Astrocyte of the spinal cord (primary cell): ENCODE measurements around the gene IMPG1.

Experiments
- DNase-seq: peaks from one replicate; pipeline ENCODE4 v3.0.0; 2011; ENCODE audit warnings: low read depth, low spot score
- H3K4me3 ChIP-seq: 2 replicates; pipeline ENCODE4 v1.5.1; 2011; ENCODE audit warnings: low read depth, mild to moderate bottlenecking, low read length, moderate library complexity
- in situ Hi-C: cut with HindIII; loops from 2 replicates; pipeline ENCODE4 v1.10.0; 2017; ENCODE audit warnings: low sequenced_read_pairs
- TF ChIP-seq, protein P1 (sequence below): IDR thresholded peaks from 2 replicates; pipeline ENCODE4 v1.5.1; 2012; ENCODE audit warnings: low read depth, mild to moderate bottlenecking, low read length, inconsistent platforms

Gene IMPG1, protein sequence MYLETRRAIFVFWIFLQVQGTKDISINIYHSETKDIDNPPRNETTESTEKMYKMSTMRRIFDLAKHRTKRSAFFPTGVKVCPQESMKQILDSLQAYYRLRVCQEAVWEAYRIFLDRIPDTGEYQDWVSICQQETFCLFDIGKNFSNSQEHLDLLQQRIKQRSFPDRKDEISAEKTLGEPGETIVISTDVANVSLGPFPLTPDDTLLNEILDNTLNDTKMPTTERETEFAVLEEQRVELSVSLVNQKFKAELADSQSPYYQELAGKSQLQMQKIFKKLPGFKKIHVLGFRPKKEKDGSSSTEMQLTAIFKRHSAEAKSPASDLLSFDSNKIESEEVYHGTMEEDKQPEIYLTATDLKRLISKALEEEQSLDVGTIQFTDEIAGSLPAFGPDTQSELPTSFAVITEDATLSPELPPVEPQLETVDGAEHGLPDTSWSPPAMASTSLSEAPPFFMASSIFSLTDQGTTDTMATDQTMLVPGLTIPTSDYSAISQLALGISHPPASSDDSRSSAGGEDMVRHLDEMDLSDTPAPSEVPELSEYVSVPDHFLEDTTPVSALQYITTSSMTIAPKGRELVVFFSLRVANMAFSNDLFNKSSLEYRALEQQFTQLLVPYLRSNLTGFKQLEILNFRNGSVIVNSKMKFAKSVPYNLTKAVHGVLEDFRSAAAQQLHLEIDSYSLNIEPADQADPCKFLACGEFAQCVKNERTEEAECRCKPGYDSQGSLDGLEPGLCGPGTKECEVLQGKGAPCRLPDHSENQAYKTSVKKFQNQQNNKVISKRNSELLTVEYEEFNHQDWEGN

DNA sequence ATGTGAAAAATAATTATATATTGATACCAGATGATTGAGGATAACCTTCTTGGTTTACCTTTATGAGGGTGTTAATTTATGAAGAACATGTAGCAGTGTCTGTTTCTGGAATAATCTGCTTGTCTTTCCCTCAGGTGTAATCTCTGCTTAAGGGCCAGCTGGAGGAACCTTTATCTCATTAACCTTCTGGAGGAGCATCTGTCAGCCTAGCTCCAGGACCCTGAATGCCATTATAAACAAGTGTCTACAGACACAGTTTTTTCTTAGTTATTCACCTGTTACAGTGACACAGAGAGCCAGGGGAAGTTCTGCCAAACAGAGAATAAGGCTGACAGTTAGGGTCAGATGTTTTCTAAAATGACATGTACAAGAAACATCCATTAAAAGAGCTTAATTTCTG, at the start of gene IMPG1:
IMPG1 (minus strand) TSS at position 101 of the 400 bp plus-strand sequence. CDS start 174 bp downstream, outside the sequence.
- DNase-seq, result no peak
- in situ Hi-C loops, result no loop called here

DNA sequence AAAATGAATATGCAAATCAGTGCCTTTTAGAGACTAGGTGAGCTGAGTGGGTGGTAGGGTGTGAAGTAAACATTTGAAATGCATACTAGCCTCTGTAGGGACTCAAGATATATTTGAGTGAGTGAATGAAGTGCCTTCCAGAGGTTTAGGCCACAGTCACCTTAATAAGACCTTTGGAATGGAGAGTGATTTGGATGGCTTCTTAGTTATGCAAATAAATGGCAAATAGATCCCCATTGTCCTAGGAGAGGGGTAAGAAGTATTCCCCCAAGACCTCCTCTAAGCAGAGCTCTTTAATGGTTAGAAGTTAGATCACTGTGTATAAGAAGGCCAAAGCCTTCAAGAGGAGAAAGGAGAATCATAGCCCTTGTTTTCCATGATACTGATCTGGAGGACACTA, 47.8 kb upstream of the IMPG1 start:
- in situ Hi-C loops, result no loop called here
- no peak overlapping the region for H3K4me3 ChIP-seq
- TF ChIP-seq, protein P1, sequence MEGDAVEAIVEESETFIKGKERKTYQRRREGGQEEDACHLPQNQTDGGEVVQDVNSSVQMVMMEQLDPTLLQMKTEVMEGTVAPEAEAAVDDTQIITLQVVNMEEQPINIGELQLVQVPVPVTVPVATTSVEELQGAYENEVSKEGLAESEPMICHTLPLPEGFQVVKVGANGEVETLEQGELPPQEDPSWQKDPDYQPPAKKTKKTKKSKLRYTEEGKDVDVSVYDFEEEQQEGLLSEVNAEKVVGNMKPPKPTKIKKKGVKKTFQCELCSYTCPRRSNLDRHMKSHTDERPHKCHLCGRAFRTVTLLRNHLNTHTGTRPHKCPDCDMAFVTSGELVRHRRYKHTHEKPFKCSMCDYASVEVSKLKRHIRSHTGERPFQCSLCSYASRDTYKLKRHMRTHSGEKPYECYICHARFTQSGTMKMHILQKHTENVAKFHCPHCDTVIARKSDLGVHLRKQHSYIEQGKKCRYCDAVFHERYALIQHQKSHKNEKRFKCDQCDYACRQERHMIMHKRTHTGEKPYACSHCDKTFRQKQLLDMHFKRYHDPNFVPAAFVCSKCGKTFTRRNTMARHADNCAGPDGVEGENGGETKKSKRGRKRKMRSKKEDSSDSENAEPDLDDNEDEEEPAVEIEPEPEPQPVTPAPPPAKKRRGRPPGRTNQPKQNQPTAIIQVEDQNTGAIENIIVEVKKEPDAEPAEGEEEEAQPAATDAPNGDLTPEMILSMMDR, result no peak
- no peak for DNase-seq

More for the DNA sequence above, at the start of gene IMPG1:
- TF ChIP-seq, protein P1, result no peak
- no peak within 1 kb of the TSS for H3K4me3 ChIP-seq

DNA sequence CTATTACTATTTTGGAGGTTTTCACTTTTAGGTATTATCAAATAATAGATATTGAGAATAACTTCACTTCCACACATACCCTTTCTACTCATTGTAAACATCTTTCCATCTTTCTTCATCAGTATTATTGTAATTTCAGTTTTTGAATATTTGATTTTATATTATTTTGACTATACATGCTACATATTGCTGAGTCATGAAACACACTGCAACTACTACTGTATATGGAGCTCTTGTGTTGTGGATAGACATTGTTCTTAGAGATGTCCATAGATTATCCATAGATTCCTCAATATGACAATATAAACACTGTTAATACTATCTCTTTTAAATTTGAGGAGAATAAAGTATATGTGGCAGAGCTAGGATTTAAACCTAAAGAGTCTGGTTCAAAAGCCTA, 819 bp upstream of the IMPG1 start:
- in situ Hi-C loops, result no loop called here
- DNase-seq, result no peak
- TF ChIP-seq, protein P1, result no peak

DNA sequence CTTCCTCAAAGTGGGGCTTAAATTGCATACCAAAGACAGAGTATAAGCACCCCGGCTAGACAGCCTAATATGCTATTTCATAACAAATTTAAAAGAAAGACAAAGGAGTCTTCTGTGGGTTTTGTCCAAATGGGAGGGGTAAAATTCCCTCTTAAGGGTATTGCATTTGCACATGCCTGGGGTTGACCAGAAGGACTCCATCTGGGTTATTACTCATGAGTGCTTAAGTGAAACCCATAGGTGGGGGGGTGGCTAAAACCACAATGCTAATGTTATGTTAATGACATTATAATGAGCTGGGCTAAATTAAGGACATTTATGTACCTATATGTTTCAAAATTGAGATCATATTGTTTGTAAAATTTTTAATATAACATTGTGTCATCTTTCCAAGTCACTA, 15.0 kb downstream of the IMPG1 start:
- DNase-seq, result no peak
- in situ Hi-C loops, result no loop called here
- no peak overlapping the region for H3K4me3 ChIP-seq
- TF ChIP-seq, protein P1, result no peak

More for the DNA sequence above, 819 bp upstream of the IMPG1 start:
- no peak overlapping the region for H3K4me3 ChIP-seq

DNA sequence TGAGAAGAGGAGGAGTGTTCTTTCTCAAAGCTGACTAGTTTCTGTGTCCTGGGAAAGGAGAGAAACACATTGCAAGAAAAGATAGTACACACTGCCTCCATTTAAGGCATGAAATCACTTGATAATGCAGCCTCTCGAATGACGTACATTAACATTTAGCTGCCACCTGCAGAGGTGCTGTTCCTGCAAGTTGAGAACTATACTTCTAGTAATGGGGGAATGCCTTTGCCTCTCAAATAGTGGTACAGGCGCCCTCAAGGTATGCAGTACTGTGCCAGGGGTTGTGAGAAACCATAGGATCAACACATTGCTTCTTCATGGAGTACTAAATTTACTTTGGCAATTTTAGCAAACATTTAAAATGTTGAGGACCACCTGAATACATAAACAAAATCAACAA, 20.1 kb downstream of the IMPG1 start:
- in situ Hi-C loops, result no loop called here
- no peak overlapping the region for H3K4me3 ChIP-seq
- TF ChIP-seq, protein P1, result no peak

DNA sequence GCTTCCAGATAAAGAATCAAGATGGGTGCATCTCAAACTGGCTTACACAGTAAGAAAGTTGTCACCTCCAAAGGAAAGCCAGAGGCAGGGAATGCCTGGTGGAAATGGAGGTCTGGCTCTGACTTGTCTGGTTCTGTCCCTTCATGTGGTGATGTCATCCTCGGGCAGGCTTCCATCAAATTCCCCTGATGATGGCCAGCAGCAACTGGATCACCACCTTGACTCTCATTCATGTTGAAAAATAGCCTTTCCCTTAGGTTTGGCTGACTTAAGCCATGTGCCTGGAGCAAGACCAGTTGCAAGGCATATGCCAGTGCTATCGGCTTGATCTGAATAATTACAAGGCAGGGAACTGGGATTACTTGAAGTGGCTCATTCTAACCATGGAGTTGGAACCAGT, 28.8 kb downstream of the IMPG1 start:
- TF ChIP-seq, protein P1, result no peak
- in situ Hi-C loops, result no loop called here
- H3K4me3 ChIP-seq, result no peak overlapping the region
- no peak for DNase-seq

More for the DNA sequence above, 20.1 kb downstream of the IMPG1 start:
- no peak for DNase-seq
